ENCODE measurements around the gene ERBB4. TPM values are rescaled to one million over a fixed set of nuclear protein-coding genes. Genes with fewer than 3 reads are reported as not detected.
A peak's percentile ranks its signal among the peaks of the same experiment; 100 is the strongest.

Gene ERBB4
- polyA plus RNA-seq, 1 of the 3 experiments (the other 2 are of a cell fraction): 0.05 TPM

DNA sequence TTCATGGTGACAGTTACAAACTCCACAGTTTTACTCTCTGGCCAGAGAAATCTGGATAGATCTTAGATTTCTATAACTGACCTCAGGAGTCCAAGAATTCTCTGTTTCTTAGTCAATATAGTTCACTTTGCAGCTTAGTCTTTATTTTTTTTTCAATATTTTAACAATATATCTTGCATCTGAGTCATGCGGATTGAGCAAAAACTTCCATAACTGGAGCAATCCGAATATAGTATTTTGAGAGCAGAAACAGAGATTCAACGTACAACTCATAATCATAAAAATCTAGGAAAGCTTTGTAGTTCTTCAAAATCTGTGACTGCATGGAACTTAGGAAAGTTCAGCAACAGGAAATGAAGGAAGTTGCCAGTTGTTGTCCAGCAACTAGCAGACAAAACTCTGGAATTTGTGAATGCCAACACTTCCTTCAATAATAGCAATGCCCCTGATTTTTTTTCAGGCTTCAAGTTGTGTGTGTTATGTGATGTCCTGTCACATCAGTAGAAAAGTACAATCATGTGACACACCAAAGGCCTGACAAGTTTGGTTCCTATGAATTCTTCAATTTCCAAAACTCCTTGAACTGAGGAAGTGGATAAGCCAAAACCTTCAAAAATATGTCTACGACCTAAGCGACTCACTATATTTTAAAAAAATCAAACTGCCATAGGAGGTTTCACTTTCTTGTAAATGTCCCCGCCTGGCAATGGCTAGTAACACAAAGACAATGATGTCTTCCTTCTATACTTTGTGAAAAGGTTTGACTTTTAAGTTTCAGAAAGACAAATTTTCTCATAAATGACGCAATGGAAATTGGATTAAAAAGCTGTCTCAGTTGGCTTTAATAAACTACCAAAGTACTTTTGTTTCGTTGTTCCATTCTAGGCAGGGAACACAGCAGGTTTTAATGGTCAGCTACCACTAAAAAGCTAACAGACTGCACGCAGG, 510.6 kb downstream of the ERBB4 start:
- H3K36me3 ChIP-seq (replicated peaks in 1 of 2; ENCODE audit: control insufficient read depth in 1 of 2, insufficient read depth in 2 of 2, low read length in 1 of 2): no peaks in the 10 kb centered on the region
- no peak overlapping the region for H3K9ac ChIP-seq
- H3K4me3 ChIP-seq (ENCODE audit: low read depth in 2 of 2, low read length in 1 of 2): no peak overlapping the region
- 69% methylated on average over 9 of the region's 9 CpGs for WGBS (ENCODE audit: low lambda C conversion rate)
- H3K27ac ChIP-seq (ENCODE audit: low read depth in 2 of 2, low read length in 1 of 2): peak overlapping the region in 1 of 2 experiments; percentile 64; a peak in 2 of 4 replicates
- H4K20me1 ChIP-seq (ENCODE audit: insufficient read depth): no peaks in the 10 kb centered on the region
- peak overlapping the region; percentile 48 for H2AFZ ChIP-seq (ENCODE audit: low read depth)
- CTCF ChIA-PET: no interaction called here
- DNase-seq: no peak
- TF ChIP-seq TEAD4 (IDR thresholded peaks at IDR 0.05; ENCODE audit: borderline replicate concordance, insufficient read depth) (no peak), ELF1 (IDR thresholded peaks at IDR 0.05) (no peak), GABPA (IDR thresholded peaks at IDR 0.05; ENCODE audit: low read depth) (no peak), YY1 (IDR thresholded peaks at IDR 0.05; ENCODE audit: low read depth) (no peak), MXI1 (IDR thresholded peaks at IDR 0.05; ENCODE audit: low read depth, low read length) (no peak), RAD21 (IDR thresholded peaks at IDR 0.05; ENCODE audit: low read length) (no peak)
- TF ChIP-seq, protein P1, sequence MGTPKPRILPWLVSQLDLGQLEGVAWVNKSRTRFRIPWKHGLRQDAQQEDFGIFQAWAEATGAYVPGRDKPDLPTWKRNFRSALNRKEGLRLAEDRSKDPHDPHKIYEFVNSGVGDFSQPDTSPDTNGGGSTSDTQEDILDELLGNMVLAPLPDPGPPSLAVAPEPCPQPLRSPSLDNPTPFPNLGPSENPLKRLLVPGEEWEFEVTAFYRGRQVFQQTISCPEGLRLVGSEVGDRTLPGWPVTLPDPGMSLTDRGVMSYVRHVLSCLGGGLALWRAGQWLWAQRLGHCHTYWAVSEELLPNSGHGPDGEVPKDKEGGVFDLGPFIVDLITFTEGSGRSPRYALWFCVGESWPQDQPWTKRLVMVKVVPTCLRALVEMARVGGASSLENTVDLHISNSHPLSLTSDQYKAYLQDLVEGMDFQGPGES (IDR thresholded peaks at IDR 0.05; ENCODE audit: low read depth, low read length): no peak
- TF ChIP-seq, protein P2, sequence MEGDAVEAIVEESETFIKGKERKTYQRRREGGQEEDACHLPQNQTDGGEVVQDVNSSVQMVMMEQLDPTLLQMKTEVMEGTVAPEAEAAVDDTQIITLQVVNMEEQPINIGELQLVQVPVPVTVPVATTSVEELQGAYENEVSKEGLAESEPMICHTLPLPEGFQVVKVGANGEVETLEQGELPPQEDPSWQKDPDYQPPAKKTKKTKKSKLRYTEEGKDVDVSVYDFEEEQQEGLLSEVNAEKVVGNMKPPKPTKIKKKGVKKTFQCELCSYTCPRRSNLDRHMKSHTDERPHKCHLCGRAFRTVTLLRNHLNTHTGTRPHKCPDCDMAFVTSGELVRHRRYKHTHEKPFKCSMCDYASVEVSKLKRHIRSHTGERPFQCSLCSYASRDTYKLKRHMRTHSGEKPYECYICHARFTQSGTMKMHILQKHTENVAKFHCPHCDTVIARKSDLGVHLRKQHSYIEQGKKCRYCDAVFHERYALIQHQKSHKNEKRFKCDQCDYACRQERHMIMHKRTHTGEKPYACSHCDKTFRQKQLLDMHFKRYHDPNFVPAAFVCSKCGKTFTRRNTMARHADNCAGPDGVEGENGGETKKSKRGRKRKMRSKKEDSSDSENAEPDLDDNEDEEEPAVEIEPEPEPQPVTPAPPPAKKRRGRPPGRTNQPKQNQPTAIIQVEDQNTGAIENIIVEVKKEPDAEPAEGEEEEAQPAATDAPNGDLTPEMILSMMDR (IDR thresholded peaks at IDR 0.05): no peak
- H3K9me2 ChIP-seq: no peaks in the 10 kb centered on the region
- H3K4me2 ChIP-seq: no peak overlapping the region; the same call in 1 of the 2 replicates
- H3K27me3 ChIP-seq (ENCODE audit: insufficient read depth): no peaks in the 10 kb centered on the region
- no peaks in the 10 kb centered on the region for H3K79me2 ChIP-seq (ENCODE audit: insufficient read depth)
- peaks cover 11 to 31% of the 10 kb centered on the region in 2 experiments; a peak in 3 of 4 replicates for H3K4me1 ChIP-seq (ENCODE audit: control insufficient read depth in 1 of 2, insufficient read depth in 2 of 2, low read depth in 1 of 2, low read length in 1 of 2)
- no peaks in the 10 kb centered on the region for H3K9me3 ChIP-seq
- POLR2A ChIA-PET: no interaction called here
- peaks cover 44% of the 10 kb centered on the region for H3F3A ChIP-seq (replicated peaks; ENCODE audit: insufficient read depth)

DNA sequence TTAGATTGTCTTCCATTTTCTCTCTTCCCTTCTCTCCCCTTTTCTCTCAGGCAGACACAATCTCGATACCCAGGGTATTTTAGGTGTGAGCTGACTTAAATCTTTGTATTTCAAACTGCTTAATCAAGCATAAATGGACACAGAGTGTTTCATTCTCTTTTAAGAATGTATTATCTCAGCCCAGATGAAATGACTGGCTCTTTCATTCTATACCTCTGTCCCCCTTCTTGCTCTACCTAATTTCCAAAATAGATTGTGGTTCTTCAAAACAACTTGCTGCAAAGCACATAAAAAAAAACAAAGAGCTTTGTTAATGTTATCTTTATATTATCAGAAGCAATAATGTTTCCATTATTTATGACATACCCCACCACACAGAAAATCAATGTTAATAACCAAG, 514.6 kb downstream of the ERBB4 start:
- peaks cover 36% of the 10 kb centered on the region for H3F3A ChIP-seq (replicated peaks; ENCODE audit: insufficient read depth)
- POLR2A ChIA-PET: no interaction called here

More for the DNA sequence above, 514.6 kb downstream of the ERBB4 start:
- WGBS (ENCODE audit: low lambda C conversion rate): 94% methylated on average over 1 of the region's 1 CpG
- H3K9ac ChIP-seq: no peak overlapping the region
- H3K9me3 ChIP-seq: no peaks in the 10 kb centered on the region
- H4K20me1 ChIP-seq (ENCODE audit: insufficient read depth): no peaks in the 10 kb centered on the region
- TF ChIP-seq MEF2A (IDR thresholded peaks at IDR 0.05; ENCODE audit: borderline replicate concordance, low read depth): no peak
- TF ChIP-seq JUND (IDR thresholded peaks at IDR 0.05): no peak
- TF ChIP-seq GABPA (IDR thresholded peaks at IDR 0.05; ENCODE audit: low read depth): no peak
- TF ChIP-seq, protein P3, sequence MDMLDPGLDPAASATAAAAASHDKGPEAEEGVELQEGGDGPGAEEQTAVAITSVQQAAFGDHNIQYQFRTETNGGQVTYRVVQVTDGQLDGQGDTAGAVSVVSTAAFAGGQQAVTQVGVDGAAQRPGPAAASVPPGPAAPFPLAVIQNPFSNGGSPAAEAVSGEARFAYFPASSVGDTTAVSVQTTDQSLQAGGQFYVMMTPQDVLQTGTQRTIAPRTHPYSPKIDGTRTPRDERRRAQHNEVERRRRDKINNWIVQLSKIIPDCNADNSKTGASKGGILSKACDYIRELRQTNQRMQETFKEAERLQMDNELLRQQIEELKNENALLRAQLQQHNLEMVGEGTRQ (IDR thresholded peaks at IDR 0.05; ENCODE audit: borderline replicate concordance, low read depth, low read length): no peak
- TF ChIP-seq RAD21 (IDR thresholded peaks at IDR 0.05; ENCODE audit: low read length): no peak
- no peak for TF ChIP-seq SIN3A (IDR thresholded peaks at IDR 0.05; ENCODE audit: borderline replicate concordance, low read depth, low read length)
- TF ChIP-seq, protein P4, sequence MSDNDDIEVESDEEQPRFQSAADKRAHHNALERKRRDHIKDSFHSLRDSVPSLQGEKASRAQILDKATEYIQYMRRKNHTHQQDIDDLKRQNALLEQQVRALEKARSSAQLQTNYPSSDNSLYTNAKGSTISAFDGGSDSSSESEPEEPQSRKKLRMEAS (IDR thresholded peaks at IDR 0.05; ENCODE audit: low read depth): no peak
- no peak for TF ChIP-seq ELF1 (IDR thresholded peaks at IDR 0.05)
- no peak for TF ChIP-seq MXI1 (IDR thresholded peaks at IDR 0.05; ENCODE audit: low read depth, low read length)
- TF ChIP-seq TCF12 (IDR thresholded peaks at IDR 0.05): no peak
- TF ChIP-seq EP300 (IDR thresholded peaks at IDR 0.05; ENCODE audit: borderline replicate concordance in 1 of 2, low read depth in 1 of 2, low read length in 1 of 2): no peak
- H3K4me2 ChIP-seq: no peak overlapping the region
- no peaks in the 10 kb centered on the region for H3K79me2 ChIP-seq (ENCODE audit: insufficient read depth)
- H3K4me1 ChIP-seq (ENCODE audit: control insufficient read depth in 1 of 2, insufficient read depth in 2 of 2, low read depth in 1 of 2, low read length in 1 of 2): peaks cover 0 to 11% of the 10 kb centered on the region in 2 experiments; a peak in 1 of 4 replicates
- H3K27me3 ChIP-seq (ENCODE audit: insufficient read depth): no peaks in the 10 kb centered on the region
- H3K9me2 ChIP-seq: no peaks in the 10 kb centered on the region
- CTCF ChIA-PET: interaction anchor here (1.6 kb wide), 1 partner anchor 10 kb away, joined by 3 read pairs; no protein-coding TSS in a partner anchor
- DNase-seq: no peak
- no peak overlapping the region for H2AFZ ChIP-seq (ENCODE audit: low read depth)
- H3K36me3 ChIP-seq (replicated peaks in 1 of 2; ENCODE audit: control insufficient read depth in 1 of 2, insufficient read depth in 2 of 2, low read length in 1 of 2): no peaks in the 10 kb centered on the region
- no peak overlapping the region for H3K4me3 ChIP-seq (ENCODE audit: low read depth in 2 of 2, low read length in 1 of 2)
- H3K27ac ChIP-seq (ENCODE audit: low read depth in 2 of 2, low read length in 1 of 2): no peak overlapping the region

Measured in SK-N-SH (cell line).